Stimulated activated CD4-positive, alpha-beta T cell treated with anti-CD3 and anti-CD28 coated beads, Interleukin-12 subunit alpha, Interleukin-12 subunit beta, amount 100 ng/mL, for 48 hours (primary cell): ENCODE data around the gene WDR47.
"Not testable (repeated sequence)": the region's sequence is repeated elsewhere in the genome, so short reads cannot be mapped to it uniquely, and the experiment has no call there.

ENCODE experiments used
- DNase-seq, 3 donors: peaks; one replicate each; pipeline ENCODE4 v3.0.0-alpha.2; 2020; ENCODE audit warnings: low read depth in 2 of 3, low spot score in 1 of 3

Gene WDR47

DNA sequence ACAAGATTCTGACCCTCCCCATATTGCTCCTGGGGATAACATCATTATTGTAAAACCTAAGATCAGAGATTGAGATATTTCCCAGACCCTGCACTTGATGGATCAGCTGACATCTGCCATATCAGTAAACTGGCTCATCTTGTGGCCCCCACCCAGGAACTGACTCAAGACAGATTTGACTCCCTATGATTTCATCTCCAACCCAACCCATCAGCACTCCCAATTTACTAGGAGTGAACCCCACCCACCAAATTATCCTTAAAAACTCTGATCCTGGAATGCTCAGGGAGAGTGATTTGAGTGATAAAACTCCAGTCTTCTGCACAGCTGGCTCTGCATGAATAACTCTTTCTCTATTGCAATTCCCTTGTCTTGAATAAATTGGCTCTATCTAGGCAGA, 72.6 kb downstream of the WDR47 start:
- no peak for DNase-seq

DNA sequence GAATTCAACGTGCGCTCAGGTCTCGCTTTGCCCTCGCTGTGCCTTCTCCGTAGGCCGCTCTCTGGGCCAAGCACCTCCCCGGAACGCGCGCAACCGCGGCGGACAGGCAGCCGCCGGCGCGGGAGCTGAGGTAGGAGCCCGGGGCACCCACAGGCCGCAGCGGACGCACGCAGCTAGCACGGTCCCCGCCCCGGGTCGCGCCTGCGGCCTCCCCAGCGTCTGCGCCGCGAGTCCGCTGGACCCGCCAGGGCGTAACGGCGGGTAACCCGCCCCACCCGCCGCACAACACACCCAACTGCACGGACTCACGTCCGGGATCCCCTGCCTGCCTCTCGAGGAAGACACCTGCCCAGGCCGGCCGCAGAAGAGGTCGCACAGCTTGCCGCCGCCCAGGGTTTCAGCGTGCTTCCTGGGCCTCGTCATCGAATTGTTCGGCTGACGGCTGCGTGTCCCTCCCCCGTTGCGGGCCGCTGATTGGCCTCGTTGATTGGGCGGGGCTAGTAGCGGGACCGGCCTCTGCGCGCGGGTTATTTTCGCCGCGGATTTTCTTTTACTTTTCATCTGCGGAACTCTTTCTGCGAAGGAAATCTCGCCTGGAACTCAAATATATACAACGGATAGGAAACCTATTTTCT, 78.7 kb downstream of the WDR47 start, which contains the start of gene CLCC1:
CLCC1 (minus strand) TSS at position 433 of the 635 bp plus-strand sequence. CDS start 13,047 bp downstream, outside the sequence.
- peak; percentile 85 to 90 (median 88) for DNase-seq

DNA sequence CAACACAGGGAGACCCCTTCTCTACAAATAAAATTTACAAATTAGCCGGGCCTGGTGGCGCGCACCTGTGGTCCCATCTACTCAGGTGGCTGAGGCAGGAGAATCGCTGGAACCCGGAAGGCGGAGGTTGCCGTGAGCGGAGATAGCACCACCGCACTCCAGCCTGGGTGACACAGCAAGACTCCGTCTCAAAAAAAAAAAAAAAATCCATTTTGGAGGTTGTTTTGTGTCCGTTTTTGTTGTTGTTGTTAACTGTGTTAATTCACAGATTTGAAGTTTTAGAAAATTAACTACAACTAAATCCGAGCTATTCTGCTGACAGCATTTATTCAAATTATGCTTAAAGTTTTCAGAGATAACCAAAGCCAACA, 79.2 kb downstream of the WDR47 start:
- no peak for DNase-seq

DNA sequence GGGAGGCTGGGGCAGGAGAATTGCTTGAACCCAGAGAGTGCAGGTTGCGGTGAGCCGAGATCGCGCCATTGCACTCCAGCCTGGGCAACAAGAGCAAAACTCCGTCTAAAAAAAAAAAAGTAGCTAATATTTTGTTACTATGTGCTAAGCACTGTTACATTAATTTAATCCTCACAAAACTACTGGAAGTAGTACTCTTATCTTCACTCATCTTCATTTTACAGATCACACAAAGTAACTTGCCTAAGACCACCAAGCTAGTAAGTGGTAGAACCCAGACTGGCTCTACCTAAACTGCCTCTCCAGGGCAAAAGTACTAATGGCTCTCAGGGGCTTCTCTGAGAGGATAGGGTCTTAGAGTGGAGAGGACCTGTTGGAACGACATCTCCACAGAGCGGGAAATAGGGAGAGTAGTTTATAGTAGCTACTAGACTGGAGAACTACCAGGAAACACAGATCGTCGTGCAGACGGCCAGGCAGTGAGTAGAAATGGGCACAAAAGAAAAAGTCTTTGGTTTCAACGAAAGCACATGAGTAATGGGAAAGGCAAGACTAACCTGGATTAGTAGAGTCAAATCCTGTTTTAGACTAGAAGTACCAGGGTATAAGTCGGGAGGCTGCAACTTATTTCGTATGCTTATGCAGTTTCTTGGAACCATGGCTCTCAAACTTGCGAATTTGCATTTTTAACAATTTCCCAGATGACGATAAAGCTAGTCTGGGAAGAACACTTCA, 80.0 kb downstream of the WDR47 start:
- no peak for DNase-seq

DNA sequence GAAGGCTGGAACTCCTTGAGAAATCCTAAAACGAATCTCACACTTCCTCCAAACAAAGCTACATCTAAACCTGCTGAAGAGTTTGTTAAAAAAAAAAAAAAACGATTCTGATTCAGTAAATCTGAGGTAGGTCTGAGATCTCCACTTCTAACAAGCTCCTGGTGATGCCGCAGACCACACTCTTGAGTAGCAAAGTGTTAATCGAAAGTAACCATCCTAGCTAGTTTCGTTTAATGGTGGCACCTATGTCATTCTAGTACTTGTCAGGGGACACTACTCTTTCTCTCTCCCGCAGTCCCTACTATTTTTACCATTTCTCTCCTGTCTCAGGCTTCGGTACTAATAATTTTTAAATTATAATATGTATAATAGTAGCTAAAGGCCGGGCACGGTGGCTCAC, 80.7 kb downstream of the WDR47 start:
- DNase-seq, result no peak

DNA sequence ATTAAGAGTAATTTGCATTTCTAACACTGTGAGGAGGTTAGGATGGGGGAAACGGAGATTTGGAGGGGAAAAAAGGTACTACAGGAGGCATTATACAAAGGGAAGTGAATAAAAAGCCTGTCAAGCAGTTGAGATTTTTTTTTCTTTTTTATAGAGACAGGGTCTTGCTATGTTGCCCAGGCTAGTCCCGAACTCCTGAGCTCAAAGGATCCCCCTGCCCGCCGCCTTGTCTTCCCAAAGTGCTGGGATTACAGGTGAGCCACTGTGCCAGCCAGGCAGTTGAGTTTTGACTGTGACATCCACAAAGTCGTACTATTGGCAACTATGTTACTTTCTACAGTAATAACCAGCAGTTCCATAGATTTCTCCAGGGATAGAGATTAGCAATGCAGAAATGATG, 81.2 kb downstream of the WDR47 start:
- no peak for DNase-seq

DNA sequence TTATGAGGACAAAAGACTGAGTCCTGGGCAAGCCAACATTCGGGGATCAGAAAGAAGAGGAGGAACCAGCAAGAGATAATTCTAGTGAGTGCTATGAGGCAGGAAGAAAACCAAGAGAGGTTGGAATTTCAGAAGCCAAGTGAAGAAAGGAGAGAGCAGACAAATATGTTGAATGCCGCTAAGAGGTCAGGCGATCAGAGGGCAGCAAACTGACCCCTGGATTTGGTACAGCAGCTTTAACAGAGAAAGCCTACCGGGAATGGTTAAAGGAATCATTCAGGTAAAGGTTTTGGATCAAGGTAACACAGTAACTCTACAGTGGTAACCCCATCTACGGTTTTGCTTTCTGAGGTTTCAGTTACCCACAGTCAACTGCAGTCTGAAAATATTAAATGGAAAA, 84.0 kb downstream of the WDR47 start:
- no peak for DNase-seq

DNA sequence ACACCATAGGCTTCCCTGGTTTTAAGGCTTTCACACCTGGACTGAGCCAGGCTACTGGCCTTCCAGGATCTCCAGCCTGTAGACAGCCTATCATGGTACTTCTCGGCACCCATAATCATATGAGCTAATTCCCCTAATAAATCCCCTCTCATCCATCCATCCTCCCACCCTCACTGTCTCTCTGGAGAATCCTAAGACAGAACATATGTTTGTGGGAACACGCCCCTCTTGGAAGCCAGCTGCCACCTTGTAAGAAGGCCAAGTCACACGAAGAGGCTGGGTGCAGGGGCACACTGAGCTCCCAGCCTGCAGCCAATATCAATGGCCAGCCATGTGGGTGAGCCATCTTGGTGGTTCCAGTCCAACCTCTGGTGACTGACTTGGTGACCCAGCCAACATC, 86.0 kb downstream of the WDR47 start:
- no peak for DNase-seq

DNA sequence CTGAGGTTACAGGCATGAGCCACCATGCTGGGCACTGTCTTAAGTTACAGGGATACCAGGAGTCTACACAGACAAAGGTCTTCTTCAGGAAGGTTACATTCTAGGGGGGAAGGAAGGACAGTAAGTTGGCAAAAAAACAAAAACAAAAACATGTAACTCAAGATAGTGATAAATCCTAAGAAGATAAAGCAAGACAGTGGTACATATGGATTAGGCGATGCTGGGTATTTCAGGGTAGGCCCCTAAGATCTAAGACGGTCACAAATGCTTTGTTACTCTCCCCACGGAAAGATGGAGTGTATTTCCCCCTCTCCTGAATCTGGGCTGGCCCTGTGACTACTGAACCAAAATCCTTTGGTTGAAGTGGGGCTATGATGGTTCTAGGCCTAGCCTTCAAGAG, 86.8 kb downstream of the WDR47 start:
- no peak for DNase-seq

DNA sequence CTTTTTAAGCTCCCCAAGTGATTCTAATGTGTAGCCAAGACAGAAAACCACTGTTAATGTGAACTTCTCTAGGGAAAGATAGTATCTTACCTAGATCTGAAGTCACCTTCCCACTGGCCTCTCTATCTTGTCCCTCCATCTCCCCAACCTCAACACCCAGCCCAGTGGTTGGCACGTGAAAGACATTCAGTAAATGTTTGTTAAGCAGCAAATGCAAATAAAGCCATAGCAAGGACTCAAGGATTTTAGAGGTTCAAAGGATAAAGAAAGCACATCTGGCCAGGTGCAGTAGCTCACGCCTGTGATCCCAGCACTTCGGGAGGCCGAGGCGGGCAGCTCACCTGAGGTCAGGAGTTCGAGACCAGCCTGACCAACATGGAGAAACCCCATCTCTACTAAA, 88.5 kb downstream of the WDR47 start:
- DNase-seq, result no peak

DNA sequence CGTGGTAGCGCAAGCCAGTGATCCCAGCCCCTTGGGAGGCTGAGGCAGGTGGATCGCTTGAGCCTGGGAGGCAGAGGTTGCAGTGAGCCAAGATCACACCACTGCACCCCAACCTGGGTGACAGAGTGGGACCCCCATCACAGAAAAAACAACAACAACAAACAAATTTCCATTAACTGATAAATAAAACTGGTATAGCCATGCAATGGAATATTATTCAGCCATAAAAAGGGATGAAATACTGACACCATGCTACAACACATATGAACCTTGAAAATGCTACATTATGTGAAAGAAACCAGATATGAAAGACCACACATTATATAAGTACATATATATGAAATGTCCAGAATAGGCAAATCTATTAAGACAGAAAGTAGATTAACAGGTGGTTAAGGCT, 90.7 kb downstream of the WDR47 start:
- DNase-seq, result no peak

DNA sequence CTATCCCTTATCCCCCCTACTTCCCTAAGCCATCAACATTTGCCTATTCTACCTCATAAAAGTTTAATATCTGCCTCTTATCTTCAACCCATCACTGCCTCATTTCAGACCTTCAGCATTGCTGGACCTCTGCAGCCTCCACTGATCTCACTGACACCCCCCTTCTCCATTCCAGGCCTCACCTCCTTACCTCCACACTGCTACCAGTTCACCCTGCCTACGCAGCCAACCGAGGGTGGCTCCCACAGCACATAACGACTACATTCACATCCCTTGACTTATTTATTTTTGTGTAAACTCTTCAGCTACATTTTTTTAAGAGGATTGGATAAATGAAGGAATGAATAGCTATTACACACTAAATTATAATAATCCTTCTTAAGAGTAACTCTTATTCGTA, 92.9 kb downstream of the WDR47 start:
- DNase-seq, result no peak

DNA sequence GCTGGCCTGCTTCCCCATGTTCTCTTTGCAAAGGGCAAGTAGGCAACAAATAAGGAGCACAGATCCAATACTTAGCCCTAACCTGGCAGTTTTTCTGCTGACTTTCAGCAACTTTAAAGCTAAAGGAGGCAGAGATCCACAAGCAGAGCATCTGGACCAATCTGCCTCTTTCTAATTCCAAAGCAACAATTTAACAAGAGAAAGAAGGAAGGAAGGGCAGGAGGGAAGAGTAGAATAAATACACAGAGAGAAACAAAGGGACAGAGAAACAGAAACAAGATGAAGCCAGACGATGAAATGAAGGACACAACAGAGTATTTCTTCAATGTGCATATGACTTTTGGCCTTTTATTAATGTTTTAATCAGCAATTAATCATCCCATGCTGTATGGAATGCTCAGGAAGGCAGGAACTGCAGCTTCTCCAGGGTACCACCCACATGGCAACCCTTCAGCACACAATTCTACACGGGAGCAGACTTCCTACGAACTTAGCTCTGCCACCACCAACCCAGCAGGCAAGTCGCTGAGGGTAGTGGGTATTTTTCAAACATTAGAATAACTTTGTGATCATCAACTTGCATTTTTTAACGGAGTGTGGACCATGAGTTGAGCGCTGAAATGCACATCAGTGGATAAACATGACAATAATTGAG, 93.9 kb downstream of the WDR47 start:
- no peak for DNase-seq

DNA sequence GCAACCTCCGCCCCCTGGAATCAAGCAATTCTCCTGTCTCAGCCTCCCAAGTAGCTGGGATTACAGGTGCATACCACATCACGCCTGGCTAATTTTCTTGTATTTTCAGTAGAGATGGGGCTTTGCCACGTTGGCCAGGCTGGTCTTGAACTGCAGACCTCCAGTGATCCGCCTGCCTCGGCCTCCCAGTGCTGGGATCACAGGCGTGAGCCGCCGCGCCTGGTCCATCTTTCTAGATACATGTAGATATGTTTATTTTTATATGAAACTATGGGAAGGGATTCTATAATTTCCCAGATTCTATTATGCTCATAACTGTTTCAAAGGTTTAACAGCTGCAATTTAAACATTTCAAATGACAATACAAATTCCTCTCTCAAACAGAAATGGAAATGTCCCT, 105.7 kb downstream of the WDR47 start:
- no peak for DNase-seq

DNA sequence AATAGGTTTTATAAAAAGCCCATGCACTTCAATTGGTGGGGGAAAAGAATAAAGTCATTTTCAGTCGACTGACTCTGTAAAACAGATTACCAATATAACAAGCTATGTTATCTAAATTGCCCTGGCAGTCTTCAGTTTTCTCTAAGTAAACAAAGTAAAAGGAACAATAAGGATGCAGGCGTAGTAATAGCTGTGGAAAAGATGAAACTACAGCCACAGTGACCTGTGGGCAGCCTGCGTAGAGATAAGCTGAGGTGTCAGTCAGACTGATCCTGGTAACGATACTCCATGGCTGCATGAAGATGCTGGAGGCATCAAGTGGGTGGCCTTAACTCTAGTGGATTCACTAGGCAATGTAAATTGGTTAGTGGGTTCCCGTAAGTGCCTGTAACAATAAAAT, 108.0 kb downstream of the WDR47 start:
- no peak for DNase-seq

DNA sequence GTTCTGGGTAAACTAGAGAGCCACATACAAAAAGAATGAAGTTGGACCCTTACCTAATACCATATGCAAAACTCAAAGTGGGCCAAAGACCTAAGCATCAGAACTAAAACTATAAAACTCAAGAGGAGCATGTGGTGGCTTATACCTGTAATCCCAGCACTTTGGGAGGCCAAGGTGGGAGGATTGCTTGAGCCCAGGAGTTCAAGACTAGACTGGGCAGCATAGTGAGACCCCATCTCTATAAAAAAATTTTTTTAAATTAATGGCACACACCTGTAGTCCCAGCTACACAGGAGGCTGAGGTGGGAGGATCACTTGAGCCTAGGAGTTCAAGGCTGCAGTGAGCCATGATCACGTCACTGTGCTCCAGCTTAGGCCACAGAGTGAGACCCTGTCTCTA, 114.3 kb downstream of the WDR47 start:
- DNase-seq, result not testable (repeated sequence)

DNA sequence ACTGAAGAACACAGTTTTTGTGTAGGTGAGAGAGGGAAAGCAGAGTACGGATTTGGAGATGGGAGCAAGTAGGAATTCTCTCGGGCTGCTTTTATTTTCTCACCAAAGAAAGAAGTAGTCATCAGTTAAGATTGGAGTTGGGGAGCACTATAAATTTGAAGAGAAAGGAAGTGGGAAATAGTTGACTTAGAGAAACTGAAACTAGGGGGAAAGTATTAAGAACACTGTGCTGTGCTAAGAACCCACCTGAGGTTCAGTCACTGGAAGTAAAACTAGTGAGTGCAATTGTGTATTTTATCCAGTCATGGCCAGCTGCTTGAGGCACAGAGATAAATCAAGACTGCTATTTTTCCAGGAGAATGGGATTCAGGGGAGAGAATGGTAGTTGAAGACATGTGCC, 116.0 kb downstream of the WDR47 start:
- no peak for DNase-seq
